ENCODE data around the gene BRD2.

Gene BRD2

GRCh38 chr6:32936239-32937152 is 31.9 kb upstream of the BRD2 start:
- no peak for DNase-seq (ENCODE audit: low spot score)
- Histone ChIP-seq H4K8ac (ENCODE audit: low read depth, low read length) (no peak overlapping the region), H2BK120ac (ENCODE audit: low read depth, low read length) (no peak overlapping the region), H3K4me2 (ENCODE audit: insufficient read depth, low read length, poor library complexity, severe bottlenecking) (no peak overlapping the region), H3K36me3 (replicated peaks in 1 of 2; ENCODE audit: control insufficient read depth in 2 of 2, insufficient read depth in 2 of 2, low read length in 2 of 2) (no peaks in the 10 kb centered on the region), H3K23ac (ENCODE audit: low read depth, low read length, poor library complexity) (no peak overlapping the region), H3K79me1 (ENCODE audit: low read depth, low read length) (no peaks in the 10 kb centered on the region), H3K27me3 (ENCODE audit: control insufficient read depth in 3 of 3, insufficient read depth in 3 of 3, low read depth in 1 of 3, low read length in 3 of 3) (peaks cover 0 to 37% (median 0%) of the 10 kb centered on the region in 3 experiments), H3K4ac (ENCODE audit: low read length) (no peak overlapping the region), H2BK5ac (ENCODE audit: low read length) (no peak overlapping the region), H3K27ac (replicated peaks; ENCODE audit: low read length) (no peak overlapping the region), H3K9me3 (replicated peaks in 1 of 2; ENCODE audit: control insufficient read depth in 2 of 2, insufficient read depth in 1 of 2, low read depth in 1 of 2, low read length in 2 of 2) (no peaks in the 10 kb centered on the region), H2AFZ (ENCODE audit: low read length) (no peak overlapping the region), H3K14ac (ENCODE audit: low read length) (no peak overlapping the region), H3K4me1 (ENCODE audit: control insufficient read depth in 2 of 2, insufficient read depth in 1 of 2, low read depth in 1 of 2, low read length in 2 of 2) (no peaks in the 10 kb centered on the region), H2BK15ac (ENCODE audit: low read length) (no peak overlapping the region), H4K91ac (ENCODE audit: low read depth, low read length, poor library complexity) (no peak overlapping the region), H3K18ac (ENCODE audit: low read length) (no peak overlapping the region), H3K9ac (ENCODE audit: low read depth, low read length, poor library complexity) (no peak overlapping the region), H3K4me3 (ENCODE audit: low read length in 2 of 2) (no peak overlapping the region), H2BK12ac (ENCODE audit: low read length) (no peak overlapping the region), H2AK5ac (ENCODE audit: low read depth, low read length) (no peak overlapping the region)
- no CpG with 5 or more reads among the region's 12 CpGs for WGBS, 2 donors (ENCODE audit: extremely low coverage in 2 of 2, insufficient read length in 2 of 2, insufficient replicate concordance in 1 of 2)

- no peak overlapping the region for H2BK5ac ChIP-seq (ENCODE audit: low read length)
- H2BK15ac ChIP-seq (ENCODE audit: low read length) = no peak overlapping the region
- H3K4me1 ChIP-seq (ENCODE audit: control insufficient read depth in 2 of 2, insufficient read depth in 1 of 2, low read depth in 1 of 2, low read length in 2 of 2) = no peaks in the 10 kb centered on the region
- H3K27me3 ChIP-seq (ENCODE audit: control insufficient read depth in 3 of 3, insufficient read depth in 3 of 3, low read depth in 1 of 3, low read length in 3 of 3) = peaks cover 0 to 37% (median 0%) of the 10 kb centered on the region in 3 experiments
- no peak overlapping the region for H4K91ac ChIP-seq (ENCODE audit: low read depth, low read length, poor library complexity)
- no peak overlapping the region for H3K27ac ChIP-seq (replicated peaks; ENCODE audit: low read length)
- WGBS, 2 donors (ENCODE audit: extremely low coverage in 2 of 2, insufficient read length in 2 of 2, insufficient replicate concordance in 1 of 2) = no CpG with 5 or more reads among the region's 8 CpGs
- no peak overlapping the region for H2BK12ac ChIP-seq (ENCODE audit: low read length)
- H3K14ac ChIP-seq (ENCODE audit: low read length) = no peak overlapping the region
- no peak overlapping the region for H3K23ac ChIP-seq (ENCODE audit: low read depth, low read length, poor library complexity)
- no peak overlapping the region for H2BK120ac ChIP-seq (ENCODE audit: low read depth, low read length)
- no peak overlapping the region for H2AK5ac ChIP-seq (ENCODE audit: low read depth, low read length)
- no peak overlapping the region for H2AFZ ChIP-seq (ENCODE audit: low read length)
- no peak overlapping the region for H3K4me3 ChIP-seq (ENCODE audit: low read length in 2 of 2)
- H3K4me2 ChIP-seq (ENCODE audit: insufficient read depth, low read length, poor library complexity, severe bottlenecking) = no peak overlapping the region
- H3K18ac ChIP-seq (ENCODE audit: low read length) = no peak overlapping the region
- H4K8ac ChIP-seq (ENCODE audit: low read depth, low read length) = no peak overlapping the region
- no peak overlapping the region for H3K9ac ChIP-seq (ENCODE audit: low read depth, low read length, poor library complexity)
- no peaks in the 10 kb centered on the region for H3K79me1 ChIP-seq (ENCODE audit: low read depth, low read length)
- H3K9me3 ChIP-seq (replicated peaks in 1 of 2; ENCODE audit: control insufficient read depth in 2 of 2, insufficient read depth in 1 of 2, low read depth in 1 of 2, low read length in 2 of 2) = no peaks in the 10 kb centered on the region
- H3K4ac ChIP-seq (ENCODE audit: low read length) = no peak overlapping the region
- no peaks in the 10 kb centered on the region for H3K36me3 ChIP-seq (replicated peaks in 1 of 2; ENCODE audit: control insufficient read depth in 2 of 2, insufficient read depth in 2 of 2, low read length in 2 of 2)
- DNase-seq (ENCODE audit: low spot score) = no peak
Observed at GRCh38 chr6:32937230-32937633, 31.2 kb upstream of the BRD2 start.

- no peak overlapping the region for H3K27ac ChIP-seq (replicated peaks; ENCODE audit: low read length)
- H3K23ac ChIP-seq (ENCODE audit: low read depth, low read length, poor library complexity) = peak overlapping the region; percentile 6
- peak overlapping the region in 1 of 2 donors; percentile 50 for H3K4me3 ChIP-seq (ENCODE audit: low read length in 2 of 2)
- H2BK15ac ChIP-seq (ENCODE audit: low read length) = no peak overlapping the region
- H2AFZ ChIP-seq (ENCODE audit: low read length) = no peak overlapping the region
- no peak overlapping the region for H2BK5ac ChIP-seq (ENCODE audit: low read length)
- no peaks in the 10 kb centered on the region for H3K79me1 ChIP-seq (ENCODE audit: low read depth, low read length)
- H3K4me1 ChIP-seq (ENCODE audit: control insufficient read depth in 2 of 2, insufficient read depth in 1 of 2, low read depth in 1 of 2, low read length in 2 of 2) = no peaks in the 10 kb centered on the region
- no peak overlapping the region for H3K4me2 ChIP-seq (ENCODE audit: insufficient read depth, low read length, poor library complexity, severe bottlenecking)
- no peaks in the 10 kb centered on the region for H3K36me3 ChIP-seq (replicated peaks in 1 of 2; ENCODE audit: control insufficient read depth in 2 of 2, insufficient read depth in 2 of 2, low read length in 2 of 2)
- H2BK12ac ChIP-seq (ENCODE audit: low read length) = no peak overlapping the region
- no peak overlapping the region for H3K4ac ChIP-seq (ENCODE audit: low read length)
- no peak overlapping the region for H3K9ac ChIP-seq (ENCODE audit: low read depth, low read length, poor library complexity)
- H2AK5ac ChIP-seq (ENCODE audit: low read depth, low read length) = no peak overlapping the region
- H3K27me3 ChIP-seq (ENCODE audit: control insufficient read depth in 3 of 3, insufficient read depth in 3 of 3, low read depth in 1 of 3, low read length in 3 of 3) = peaks cover 0 to 33% (median 0%) of the 10 kb centered on the region in 3 experiments
- no peak for DNase-seq (ENCODE audit: low spot score)
- H2BK120ac ChIP-seq (ENCODE audit: low read depth, low read length) = no peak overlapping the region
- no CpG with 5 or more reads among the region's 7 CpGs for WGBS, 2 donors (ENCODE audit: extremely low coverage in 2 of 2, insufficient read length in 2 of 2, insufficient replicate concordance in 1 of 2)
- no peak overlapping the region for H3K14ac ChIP-seq (ENCODE audit: low read length)
- H3K9me3 ChIP-seq (replicated peaks in 1 of 2; ENCODE audit: control insufficient read depth in 2 of 2, insufficient read depth in 1 of 2, low read depth in 1 of 2, low read length in 2 of 2) = no peaks in the 10 kb centered on the region
- H3K18ac ChIP-seq (ENCODE audit: low read length) = no peak overlapping the region
- H4K8ac ChIP-seq (ENCODE audit: low read depth, low read length) = no peak overlapping the region
- no peak overlapping the region for H4K91ac ChIP-seq (ENCODE audit: low read depth, low read length, poor library complexity)
Observed at GRCh38 chr6:32938494-32938893, 29.9 kb upstream of the BRD2 start.

- H2BK15ac ChIP-seq (ENCODE audit: low read length) = no peak within 1 kb of the TSS
- H2AK5ac ChIP-seq (ENCODE audit: low read depth, low read length) = no peak within 1 kb of the TSS
- H3K4me1 ChIP-seq (ENCODE audit: control insufficient read depth in 2 of 2, insufficient read depth in 1 of 2, low read depth in 1 of 2, low read length in 2 of 2) = no peaks in the 10 kb centered on the region
- H2AFZ ChIP-seq (ENCODE audit: low read length) = peak within 1 kb of the TSS; percentile 88
- no peak within 1 kb of the TSS for H2BK12ac ChIP-seq (ENCODE audit: low read length)
- DNase-seq (ENCODE audit: low spot score) = peak; percentile 73
- H3K27me3 ChIP-seq (ENCODE audit: control insufficient read depth in 3 of 3, insufficient read depth in 3 of 3, low read depth in 1 of 3, low read length in 3 of 3) = peaks cover 0 to 21% (median 0%) of the 10 kb centered on the region in 3 experiments
- H3K79me1 ChIP-seq (ENCODE audit: low read depth, low read length) = no peaks in the 10 kb centered on the region
- H4K91ac ChIP-seq (ENCODE audit: low read depth, low read length, poor library complexity) = no peak within 1 kb of the TSS
- H3K9ac ChIP-seq (ENCODE audit: low read depth, low read length, poor library complexity) = no peak within 1 kb of the TSS
- H3K9me3 ChIP-seq (replicated peaks in 1 of 2; ENCODE audit: control insufficient read depth in 2 of 2, insufficient read depth in 1 of 2, low read depth in 1 of 2, low read length in 2 of 2) = no peaks in the 10 kb centered on the region
- no peak within 1 kb of the TSS for H3K14ac ChIP-seq (ENCODE audit: low read length)
- no peak within 1 kb of the TSS for H3K4me2 ChIP-seq (ENCODE audit: insufficient read depth, low read length, poor library complexity, severe bottlenecking)
- no CpG with 5 or more reads among the region's 9 CpGs for WGBS, 2 donors (ENCODE audit: extremely low coverage in 2 of 2, insufficient read length in 2 of 2, insufficient replicate concordance in 1 of 2)
- H2BK5ac ChIP-seq (ENCODE audit: low read length) = no peak within 1 kb of the TSS
- no peak within 1 kb of the TSS for H4K8ac ChIP-seq (ENCODE audit: low read depth, low read length)
- H3K36me3 ChIP-seq (replicated peaks in 1 of 2; ENCODE audit: control insufficient read depth in 2 of 2, insufficient read depth in 2 of 2, low read length in 2 of 2) = no peaks in the 10 kb centered on the region
- H2BK120ac ChIP-seq (ENCODE audit: low read depth, low read length) = no peak within 1 kb of the TSS
- no peak within 1 kb of the TSS for H3K18ac ChIP-seq (ENCODE audit: low read length)
- H3K4ac ChIP-seq (ENCODE audit: low read length) = no peak within 1 kb of the TSS
- H3K27ac ChIP-seq (replicated peaks; ENCODE audit: low read length) = no peak within 1 kb of the TSS
- H3K23ac ChIP-seq (ENCODE audit: low read depth, low read length, poor library complexity) = no peak within 1 kb of the TSS
- H3K4me3 ChIP-seq (ENCODE audit: low read length in 2 of 2) = peak within 1 kb of the TSS in 1 of 2 donors; percentile 57
Observed at GRCh38 chr6:32940656-32941213, 27.7 kb upstream of the BRD2 start, which contains the start of gene HLA-DMB. HLA-DMB (minus strand) TSS chr6:32941028; CDS start chr6:32940807, 221 bp downstream.

All from neuronal stem cell (in vitro differentiated cells).